ENCODE data around the gene CBLN4.

The CBLN4 gene

GRCh38 chr20:56005389-56005715, at the start of gene CBLN4:
Gene CBLN4, minus strand, starts transcription at chr20:56005519. Its CDS starts 1,348 bp downstream, at chr20:56004171.
- no peak for DNase-seq

GRCh38 chr20:56043227-56043626, 37.9 kb upstream of the CBLN4 start:
- DNase-seq: no peak

- DNase-seq: no peak
Observed at GRCh38 chr20:56032251-56032650, 26.9 kb upstream of the CBLN4 start.

- DNase-seq: no peak
Observed at GRCh38 chr20:56018716-56019115, 13.4 kb upstream of the CBLN4 start.

- no peak for DNase-seq
Observed at GRCh38 chr20:56018194-56018593, 12.9 kb upstream of the CBLN4 start.

GRCh38 chr20:56017560-56017959, 12.2 kb upstream of the CBLN4 start:
- DNase-seq: no peak

- no peak for DNase-seq
Observed at GRCh38 chr20:56014998-56015397, 9.7 kb upstream of the CBLN4 start.

- DNase-seq: no peak
Observed at GRCh38 chr20:56014151-56014550, 8.8 kb upstream of the CBLN4 start.

GRCh38 chr20:56004611-56005388, 519 bp downstream of the CBLN4 start:
- no peak for DNase-seq

GRCh38 chr20:56004007-56004406, 1.3 kb downstream of the CBLN4 start:
- DNase-seq: no peak

GRCh38 chr20:56002908-56003800, 2.2 kb downstream of the CBLN4 start:
- DNase-seq: no peak

GRCh38 chr20:56001890-56002289, 3.4 kb downstream of the CBLN4 start:
- no peak for DNase-seq

GRCh38 chr20:56001106-56001785, 4.1 kb downstream of the CBLN4 start:
- no peak for DNase-seq

- no peak for DNase-seq
Observed at GRCh38 chr20:55978550-55978949, 26.8 kb downstream of the CBLN4 start.

- DNase-seq: no peak
Observed at GRCh38 chr20:55977690-55978459, 27.4 kb downstream of the CBLN4 start.

- DNase-seq: no peak
Observed at GRCh38 chr20:55974491-55975202, 30.7 kb downstream of the CBLN4 start.

GRCh38 chr20:55964790-55965189, 40.5 kb downstream of the CBLN4 start:
- no peak for DNase-seq

GRCh38 chr20:55961376-55962330, 43.7 kb downstream of the CBLN4 start:
- DNase-seq: no peak

- no peak for DNase-seq
Observed at GRCh38 chr20:55953201-55953600, 52.1 kb downstream of the CBLN4 start.

GRCh38 chr20:55947701-55948100, 57.6 kb downstream of the CBLN4 start:
- DNase-seq: no peak
